Measurements from ENCODE around the gene GRK3.

DNA sequence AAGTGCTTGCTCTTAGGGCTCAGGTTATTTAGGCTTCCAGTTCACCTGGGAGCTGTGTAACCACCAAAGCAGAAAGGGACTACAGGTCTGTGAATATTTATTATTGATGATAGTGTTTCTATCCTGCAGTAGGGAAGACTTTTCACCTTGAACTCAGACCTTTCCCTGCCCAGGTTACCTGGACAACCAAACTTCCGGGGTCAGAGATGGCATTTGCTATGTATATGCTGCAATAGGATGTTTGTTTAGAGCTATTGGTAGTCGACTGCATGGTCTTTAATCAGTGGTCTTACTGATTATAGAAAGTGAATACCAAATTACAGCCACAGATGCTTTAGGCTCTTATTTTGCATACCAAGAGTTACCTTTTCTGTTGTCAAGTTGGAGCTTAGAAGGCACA lies 94.9 kb downstream of the GRK3 start:
- TF ChIP-seq, protein P1, sequence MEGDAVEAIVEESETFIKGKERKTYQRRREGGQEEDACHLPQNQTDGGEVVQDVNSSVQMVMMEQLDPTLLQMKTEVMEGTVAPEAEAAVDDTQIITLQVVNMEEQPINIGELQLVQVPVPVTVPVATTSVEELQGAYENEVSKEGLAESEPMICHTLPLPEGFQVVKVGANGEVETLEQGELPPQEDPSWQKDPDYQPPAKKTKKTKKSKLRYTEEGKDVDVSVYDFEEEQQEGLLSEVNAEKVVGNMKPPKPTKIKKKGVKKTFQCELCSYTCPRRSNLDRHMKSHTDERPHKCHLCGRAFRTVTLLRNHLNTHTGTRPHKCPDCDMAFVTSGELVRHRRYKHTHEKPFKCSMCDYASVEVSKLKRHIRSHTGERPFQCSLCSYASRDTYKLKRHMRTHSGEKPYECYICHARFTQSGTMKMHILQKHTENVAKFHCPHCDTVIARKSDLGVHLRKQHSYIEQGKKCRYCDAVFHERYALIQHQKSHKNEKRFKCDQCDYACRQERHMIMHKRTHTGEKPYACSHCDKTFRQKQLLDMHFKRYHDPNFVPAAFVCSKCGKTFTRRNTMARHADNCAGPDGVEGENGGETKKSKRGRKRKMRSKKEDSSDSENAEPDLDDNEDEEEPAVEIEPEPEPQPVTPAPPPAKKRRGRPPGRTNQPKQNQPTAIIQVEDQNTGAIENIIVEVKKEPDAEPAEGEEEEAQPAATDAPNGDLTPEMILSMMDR (IDR thresholded peaks at IDR 0.05): no peak
- TF ChIP-seq POLR2A (IDR thresholded peaks at IDR 0.05): no peak

Data from thyroid gland (tissue), 4 donors.